Colon (tissue), 2 donors: ENCODE data around the gene NTM.

Source experiments
- FAIRE-seq: peaks from 2 replicates; lab custom pipeline; 2012; peaks lifted over from hg19 to GRCh38; lab: Jason Lieb, UNC
- donor health status: control.
- donor health status: control.

NTM gene

GRCh38 chr11:131964698-131965483 lies 594.5 kb downstream of the NTM start:
- no peak for FAIRE-seq

GRCh38 chr11:131965504-131965903 lies 595.1 kb downstream of the NTM start:
- FAIRE-seq = no peak

GRCh38 chr11:131966667-131967066 lies 596.3 kb downstream of the NTM start:
- no peak for FAIRE-seq

GRCh38 chr11:131969261-131969660 lies 598.8 kb downstream of the NTM start:
- FAIRE-seq = no peak

GRCh38 chr11:131973061-131973460 lies 602.6 kb downstream of the NTM start:
- no peak for FAIRE-seq

- FAIRE-seq = no peak
Observed at GRCh38 chr11:131975619-131976018, 605.2 kb downstream of the NTM start.

- no peak for FAIRE-seq
Observed at GRCh38 chr11:131976021-131976420, 605.6 kb downstream of the NTM start.

GRCh38 chr11:131977231-131977630 lies 606.8 kb downstream of the NTM start:
- no peak for FAIRE-seq

GRCh38 chr11:131977854-131978253 lies 607.4 kb downstream of the NTM start:
- FAIRE-seq = no peak

GRCh38 chr11:131978351-131978750 lies 607.9 kb downstream of the NTM start:
- FAIRE-seq = no peak

GRCh38 chr11:131979364-131979763 lies 608.9 kb downstream of the NTM start:
- no peak for FAIRE-seq

GRCh38 chr11:131980199-131980598 lies 609.8 kb downstream of the NTM start:
- FAIRE-seq = no peak

- FAIRE-seq = no peak
Observed at GRCh38 chr11:131980888-131981668, 610.7 kb downstream of the NTM start.

- FAIRE-seq = no peak
Observed at GRCh38 chr11:131982154-131982553, 611.7 kb downstream of the NTM start.

- no peak for FAIRE-seq
Observed at GRCh38 chr11:131985846-131986301, 615.5 kb downstream of the NTM start.

- no peak for FAIRE-seq
Observed at GRCh38 chr11:131987703-131988102, 617.3 kb downstream of the NTM start.

- FAIRE-seq = no peak
Observed at GRCh38 chr11:131991606-131992005, 621.2 kb downstream of the NTM start.

- no peak for FAIRE-seq
Observed at GRCh38 chr11:131993246-131993645, 622.8 kb downstream of the NTM start.

GRCh38 chr11:131998020-131998419 lies 627.6 kb downstream of the NTM start:
- no peak for FAIRE-seq

GRCh38 chr11:131999084-131999483 lies 628.7 kb downstream of the NTM start:
- no peak for FAIRE-seq

- no peak for FAIRE-seq
Observed at GRCh38 chr11:131999955-132000354, 629.5 kb downstream of the NTM start.

GRCh38 chr11:132005887-132006286 lies 635.5 kb downstream of the NTM start:
- no peak for FAIRE-seq

GRCh38 chr11:132006884-132007580 lies 636.6 kb downstream of the NTM start:
- FAIRE-seq = no peak
